Stimulated activated CD4-positive, alpha-beta T cell treated with anti-CD3 and anti-CD28 coated beads, Interleukin-4, amount 100 ng/mL, for 1 hour (primary cell): Measurements from ENCODE around the gene UGT1A7.

Source experiments
- DNase-seq: peaks from one replicate; pipeline ENCODE4 v3.0.0-alpha.2; 2020

UGT1A7 gene

GRCh38 chr2:233819884-233820773 is 138.4 kb downstream of the UGT1A7 start:
- DNase-seq, result no peak

- DNase-seq, result no peak
These were observed 139.0 kb downstream of the UGT1A7 start for GRCh38 chr2:233820774-233821105.

GRCh38 chr2:233821196-233821595 is 139.5 kb downstream of the UGT1A7 start:
- no peak for DNase-seq

- no peak for DNase-seq
These were observed 140.0 kb downstream of the UGT1A7 start for GRCh38 chr2:233821709-233822100.

- DNase-seq, result no peak
These were observed 140.5 kb downstream of the UGT1A7 start for GRCh38 chr2:233822101-233822771.
